A549 (cell line): Measurements from ENCODE around the gene SLC43A1. TPM values are rescaled to one million over a fixed set of nuclear protein-coding genes. Genes with fewer than 3 reads are reported as not detected.

Source experiments
- ATAC-seq, 2 experiments: fragments of 200-7000 bp in 1 of 2; fragments of >200 bp in 1 of 2; cut with Nextera tagmentation in 1 of 2; cut with Tn5 transposase in 1 of 2; 3 replicates each; pipeline versions ENCODE4 v1.8.0 to v1.9.1; 2018 to 2020; ENCODE audit warnings: mild to moderate bottlenecking in 1 of 2, moderate library complexity in 1 of 2
- CTCF ChIA-PET: fragments of 300-600 bp; sonication (Branson Sonifier 250); formaldehyde crosslinking; extraction: SDS; loops from one replicate; lab custom pipeline; 2021; ENCODE audit warnings: antibody characterized with exemption, inconsistent platforms; lab: Yijun Ruan, JAX
- POLR2A ChIA-PET: fragments of 350-600 bp; formaldehyde crosslinking; extraction: SDS; loops from one replicate; lab custom pipeline; 2021; ENCODE audit warnings: antibody characterized with exemption, inconsistent platforms; lab: Yijun Ruan, JAX
- DNase-seq, 2 experiments: peaks; one replicate each; pipeline versions ENCODE4 v3.0.0 to v3.0.0-alpha.2; 2011 to 2016; ENCODE audit warnings: low read depth in 1 of 2, low spot score in 1 of 2
- FAIRE-seq: peaks from 2 replicates; lab custom pipeline; 2011; peaks lifted over from hg19 to GRCh38; lab: Jason Lieb, UNC
- H3K27ac ChIP-seq, 2 experiments: fragments of >200 bp; sonication (Bioruptor Twin); formaldehyde crosslinking; 3 replicates each; pipeline ENCODE4 v1.5.1; 2016 to 2017
- H3K4me1 ChIP-seq: fragments of >200 bp; sonication (Bioruptor Twin); formaldehyde crosslinking; 3 replicates; pipeline ENCODE4 v1.6.1; 2016
- H3K4me2 ChIP-seq: fragments of >200 bp; sonication (Bioruptor Twin); formaldehyde crosslinking; 3 replicates; pipeline ENCODE4 v1.6.1; 2016
- H3K4me3 ChIP-seq: fragments of >200 bp; sonication (Bioruptor Twin); formaldehyde crosslinking; 3 replicates; pipeline ENCODE4 v1.5.1; 2016
- H3K9me3 ChIP-seq: fragments of >200 bp; sonication (Bioruptor Twin); formaldehyde crosslinking; 3 replicates; pipeline ENCODE4 v1.6.1; 2016
- CBX8 ChIP-seq: fragments of 200-600 bp; sonication (generic); IDR thresholded peaks from 2 replicates; pipeline ENCODE4 v1.6.1; 2016
- CEBPB ChIP-seq, 2 experiments: fragments of >200 bp in 1 of 2; sonication (Bioruptor Twin) in 1 of 2; formaldehyde crosslinking in 1 of 2; IDR thresholded peaks; 2 replicates each; pipeline ENCODE4 v1.6.1; 2012 to 2016
- CHD2 ChIP-seq: fragments of 150-350 bp; IDR thresholded peaks from 2 replicates; pipeline ENCODE4 v1.6.1; 2014; ENCODE audit warnings: low read length; ENCODE audit not compliant: partially characterized antibody
- CHD4 ChIP-seq: fragments of 200-600 bp; sonication (generic); IDR thresholded peaks from 2 replicates; pipeline ENCODE4 v1.6.1; 2016; ENCODE audit warnings: antibody characterized with exemption, mild to moderate bottlenecking, borderline replicate concordance
- EHF ChIP-seq: fragments of 250-450 bp; sonication (Bioruptor Pico); IDR thresholded peaks from 2 replicates; pipeline ENCODE4 v1.5.0; 2020; ENCODE audit warnings: mild to moderate bottlenecking
- EP300 ChIP-seq, 2 experiments: fragments of >200 bp; sonication (Bioruptor Twin); formaldehyde crosslinking; IDR thresholded peaks; 2 replicates in 1 of 2; 3 replicates in 1 of 2; pipeline ENCODE4 v1.6.1; 2016 to 2017
- FOSB ChIP-seq: fragments of 250-450 bp; sonication (Bioruptor Pico); IDR thresholded peaks from 2 replicates; pipeline ENCODE4 v1.5.0; 2020; ENCODE audit warnings: mild to moderate bottlenecking, moderate library complexity
- FOSL2 ChIP-seq, 2 experiments: fragments of 450-650 bp in 1 of 2; fragments of >200 bp in 1 of 2; sonication (Bioruptor Twin) in 1 of 2; formaldehyde crosslinking; IDR thresholded peaks; 2 replicates each; pipeline versions ENCODE4 v1.5.0 to v1.6.1; 2016 to 2020; ENCODE audit warnings: mild to moderate bottlenecking in 1 of 2, moderate library complexity in 1 of 2
- FOXS1 ChIP-seq: fragments of 250-450 bp; sonication (Bioruptor Pico); IDR thresholded peaks from 2 replicates; pipeline ENCODE4 v1.5.0; 2020; ENCODE audit warnings: mild to moderate bottlenecking, moderate library complexity
- HDAC2 ChIP-seq: fragments of 200-600 bp; sonication (generic); IDR thresholded peaks from 2 replicates; pipeline ENCODE4 v1.6.1; 2016
- HEYL ChIP-seq: fragments of 250-450 bp; sonication (Bioruptor Pico); IDR thresholded peaks from 2 replicates; pipeline ENCODE4 v1.8.0; 2021; ENCODE audit warnings: mild to moderate bottlenecking, moderate library complexity
- HOXA7 ChIP-seq: fragments of 250-450 bp; sonication (Bioruptor Pico); IDR thresholded peaks from 2 replicates; pipeline ENCODE4 v1.5.0; 2020; ENCODE audit warnings: mild to moderate bottlenecking, moderate library complexity
- KDM1A ChIP-seq: fragments of 200-600 bp; sonication (generic); IDR thresholded peaks from 2 replicates; pipeline ENCODE4 v1.6.1; 2016; ENCODE audit warnings: low read depth, mild to moderate bottlenecking
- KDM5A ChIP-seq: fragments of 200-600 bp; sonication (generic); IDR thresholded peaks from 2 replicates; pipeline ENCODE4 v1.6.1; 2016; ENCODE audit warnings: antibody characterized with exemption, mild to moderate bottlenecking
- MAFK ChIP-seq: fragments of 450-650 bp; IDR thresholded peaks from 2 replicates; pipeline ENCODE4 v1.6.1; 2014; ENCODE audit not compliant: partially characterized antibody
- NFE2L2 ChIP-seq: fragments of 150-350 bp; conservative IDR thresholded peaks from 2 replicates; pipeline ENCODE4 v1.6.1; 2014; ENCODE audit warnings: low read length
- NPAS2 ChIP-seq: fragments of 250-450 bp; sonication (Bioruptor Pico); IDR thresholded peaks from 2 replicates; pipeline ENCODE4 v1.8.0; 2022; ENCODE audit warnings: mild to moderate bottlenecking, moderate library complexity, borderline replicate concordance
- PHF8 ChIP-seq: fragments of 200-600 bp; sonication (generic); IDR thresholded peaks from 2 replicates; pipeline ENCODE4 v1.6.1; 2016; ENCODE audit warnings: low read depth, mild to moderate bottlenecking, antibody characterized with exemption, moderate library complexity, borderline replicate concordance
- POLR2A ChIP-seq: IDR thresholded peaks from 2 replicates; pipeline ENCODE4 v1.6.1; 2012; ENCODE audit warnings: mild to moderate bottlenecking, low read length
- RAD21 ChIP-seq, 2 experiments: fragments of >200 bp in 1 of 2; sonication (Bioruptor Twin) in 1 of 2; formaldehyde crosslinking in 1 of 2; IDR thresholded peaks in 1 of 2; conservative IDR thresholded peaks in 1 of 2; 2 replicates in 1 of 2; 3 replicates in 1 of 2; pipeline ENCODE4 v1.6.1; 2012 to 2018; ENCODE audit warnings: inconsistent platforms in 1 of 2
- RARB ChIP-seq: fragments of 250-450 bp; sonication (Bioruptor Pico); IDR thresholded peaks from 2 replicates; pipeline ENCODE4 v1.8.0; 2021; ENCODE audit warnings: mild to moderate bottlenecking, moderate library complexity
- RCOR1 ChIP-seq: fragments of 150-350 bp; IDR thresholded peaks from 2 replicates; pipeline ENCODE4 v1.6.1; 2014; ENCODE audit warnings: antibody characterized with exemption, low read length, low read depth
- SREBF2 ChIP-seq: fragments of 450-650 bp; IDR thresholded peaks from 2 replicates; pipeline ENCODE4 v1.6.1; 2014; ENCODE audit warnings: mild to moderate bottlenecking, moderate library complexity
- TFCP2L1 ChIP-seq: fragments of 250-450 bp; sonication (Bioruptor Pico); IDR thresholded peaks from 2 replicates; pipeline ENCODE4 v1.5.0; 2021; ENCODE audit warnings: mild to moderate bottlenecking
- TP53 ChIP-seq: fragments of 250-450 bp; sonication (Bioruptor Pico); IDR thresholded peaks from 2 replicates; pipeline ENCODE4 v1.5.0; 2021; ENCODE audit warnings: mild to moderate bottlenecking, moderate library complexity
- WGBS: methylation state at CpG from one replicate; pipeline ENCODE4 v1.1.6; 2017; ENCODE audit errors: missing lambda C conversion rate; 5-methylcytosine and 5-hydroxymethylcytosine counted together
- polyA plus RNA-seq, 4 experiments: library from polyadenylated mRNA; depleted of rRNA in 3 of 4; stranded (reverse); fragments of >200 nt; fragmentation: RNase III in 1 of 4; extraction: RNeasy Plus Mini Kit Qiagen cat#74134 plus additional on column Dnase treatment in 1 of 4; gene quantifications; 2 replicates in 3 of 4; 3 replicates in 1 of 4; pipeline ENCODE4 v1.2.3, GENCODE V29; 2011 to 2017
- TF ChIP-seq, protein P1 (sequence below): fragments of >200 bp; sonication (Bioruptor Twin); formaldehyde crosslinking; IDR thresholded peaks from 3 replicates; pipeline ENCODE4 v1.6.1; 2016
- TF ChIP-seq, protein P2 (sequence below): IDR thresholded peaks from 2 replicates; pipeline ENCODE4 v1.6.1; 2012
- TF ChIP-seq, protein P3 (sequence below): fragments of 150-350 bp; IDR thresholded peaks from 2 replicates; pipeline ENCODE4 v1.6.1; 2014; ENCODE audit warnings: low read depth, mild to moderate bottlenecking, low read length
- TF ChIP-seq, protein P4 (sequence below): fragments of >200 bp; sonication (Bioruptor Twin); formaldehyde crosslinking; IDR thresholded peaks from 2 replicates; pipeline ENCODE4 v1.6.1; 2016

The SLC43A1 gene
- polyA plus RNA-seq, 2 of the 4 experiments (the other 2 are of a cell fraction), result 1.0 to 4.6 TPM

DNA sequence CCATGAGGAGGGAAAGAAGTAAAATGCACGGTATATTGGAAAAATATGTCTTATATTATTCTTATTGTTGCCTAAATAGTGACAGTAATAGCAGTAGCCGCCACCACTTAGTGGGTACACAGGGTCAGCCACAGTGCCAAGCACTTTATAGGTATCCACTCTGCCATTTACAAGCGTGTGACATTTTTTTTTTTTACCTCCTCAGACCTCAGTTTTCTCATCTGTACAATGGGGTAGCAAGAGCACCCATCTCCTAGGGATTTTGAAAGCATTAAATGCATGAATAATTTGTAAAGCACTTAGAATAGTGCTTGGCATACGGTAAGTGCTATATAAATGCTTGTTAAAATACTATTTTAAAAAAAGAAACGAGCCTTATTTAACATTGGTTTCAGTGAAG is 46.2 kb downstream of the SLC43A1 start:
- no peak overlapping the region for H3K27ac ChIP-seq
- FAIRE-seq (no peak), DNase-seq (no peak), ATAC-seq (no peak)
- H3K4me1 ChIP-seq, result peaks cover 9% of the 10 kb centered on the region
- CTCF ChIA-PET, result interaction anchor here (0.8 to 8.7 kb wide), 4 partner anchors 10 to 120 kb away, joined by 4 to 102 read pairs (median 38); partner anchors contain the start of gene RTN4RL2
- WGBS, result 58% methylated on average over 5 of the region's 5 CpGs
- no peaks in the 10 kb centered on the region for H3K9me3 ChIP-seq
- no peak overlapping the region for H3K4me2 ChIP-seq
- POLR2A ChIA-PET, result no interaction called here
- no peak overlapping the region for H3K4me3 ChIP-seq
- TF ChIP-seq FOXS1 (CRISPR knock-in tag) (no peak), HDAC2 (peak; percentile 75), KDM1A (peak; percentile 78), KDM5A (no peak), FOSL2 (IDR thresholded peaks at IDR 0.05) (no peak), FOSL2 (CRISPR knock-in tag; IDR thresholded peaks at IDR 0.05) (no peak), EP300 (IDR thresholded peaks at IDR 0.05) (no peak), TFCP2L1 (no peak), SREBF2 (no peak)
- TF ChIP-seq, protein P1, sequence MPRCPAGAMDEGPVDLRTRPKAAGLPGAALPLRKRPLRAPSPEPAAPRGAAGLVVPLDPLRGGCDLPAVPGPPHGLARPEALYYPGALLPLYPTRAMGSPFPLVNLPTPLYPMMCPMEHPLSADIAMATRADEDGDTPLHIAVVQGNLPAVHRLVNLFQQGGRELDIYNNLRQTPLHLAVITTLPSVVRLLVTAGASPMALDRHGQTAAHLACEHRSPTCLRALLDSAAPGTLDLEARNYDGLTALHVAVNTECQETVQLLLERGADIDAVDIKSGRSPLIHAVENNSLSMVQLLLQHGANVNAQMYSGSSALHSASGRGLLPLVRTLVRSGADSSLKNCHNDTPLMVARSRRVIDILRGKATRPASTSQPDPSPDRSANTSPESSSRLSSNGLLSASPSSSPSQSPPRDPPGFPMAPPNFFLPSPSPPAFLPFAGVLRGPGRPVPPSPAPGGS, result no peak

DNA sequence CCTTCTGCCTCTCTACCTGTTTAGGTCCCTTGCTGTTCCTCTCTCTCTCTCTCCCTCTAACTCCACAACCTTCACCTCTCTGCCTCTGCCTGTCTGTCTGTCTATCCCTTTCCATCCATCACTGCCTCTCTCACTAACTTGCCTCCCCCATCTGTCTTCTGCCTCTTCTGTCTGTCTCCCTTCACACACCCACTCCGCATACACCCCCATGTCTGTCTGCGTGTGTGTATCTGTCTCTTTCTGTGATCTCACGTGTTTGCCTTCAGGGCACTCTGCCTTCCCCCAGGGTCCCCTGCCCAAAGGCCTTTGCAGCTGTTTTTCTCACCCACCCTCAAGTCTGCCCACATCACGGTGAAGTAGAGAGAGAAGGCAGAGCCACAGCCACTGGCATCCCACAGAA is 47.2 kb downstream of the SLC43A1 start:
- H3K4me1 ChIP-seq, result peaks cover 5% of the 10 kb centered on the region; the same call in 2 of the 3 replicates
- ChIA-PET POLR2A (no interaction called here), CTCF (interaction anchor here (1.3 to 8.7 kb wide), 4 partner anchors 8 to 26 kb away, joined by 4 to 102 read pairs (median 38); partner anchors contain the start of gene RTN4RL2)
- no peaks in the 10 kb centered on the region for H3K9me3 ChIP-seq
- no peak overlapping the region for H3K27ac ChIP-seq
- DNase-seq, result no peak
- no peak for ATAC-seq
- H3K4me2 ChIP-seq, result no peak overlapping the region
- no peak overlapping the region for H3K4me3 ChIP-seq
- WGBS, result 77% methylated on average over 4 of the region's 4 CpGs
- no peak for FAIRE-seq
- TF ChIP-seq NFE2L2 (no peak), CHD2 (no peak), CHD4 (no peak), FOSL2 (IDR thresholded peaks at IDR 0.05) (no peak), FOSL2 (CRISPR knock-in tag; IDR thresholded peaks at IDR 0.05) (no peak), CBX8 (no peak), MAFK (no peak), PHF8 (no peak), RCOR1 (no peak)

DNA sequence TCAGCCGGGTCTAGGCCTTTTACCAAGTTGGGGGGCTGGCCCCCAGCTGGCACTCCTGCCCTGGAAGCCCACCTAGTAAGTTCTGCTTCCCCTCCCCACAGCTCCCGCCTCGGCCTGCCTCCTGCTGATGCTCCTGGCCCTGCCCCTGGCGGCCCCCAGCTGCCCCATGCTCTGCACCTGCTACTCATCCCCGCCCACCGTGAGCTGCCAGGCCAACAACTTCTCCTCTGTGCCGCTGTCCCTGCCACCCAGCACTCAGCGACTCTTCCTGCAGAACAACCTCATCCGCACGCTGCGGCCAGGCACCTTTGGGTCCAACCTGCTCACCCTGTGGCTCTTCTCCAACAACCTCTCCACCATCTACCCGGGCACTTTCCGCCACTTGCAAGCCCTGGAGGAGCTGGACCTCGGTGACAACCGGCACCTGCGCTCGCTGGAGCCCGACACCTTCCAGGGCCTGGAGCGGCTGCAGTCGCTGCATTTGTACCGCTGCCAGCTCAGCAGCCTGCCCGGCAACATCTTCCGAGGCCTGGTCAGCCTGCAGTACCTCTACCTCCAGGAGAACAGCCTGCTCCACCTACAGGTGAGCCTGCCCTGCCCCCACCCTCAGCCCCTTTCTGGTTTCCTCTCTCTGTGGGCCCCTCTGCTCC is 47.9 kb downstream of the SLC43A1 start:
- no peaks in the 10 kb centered on the region for H3K9me3 ChIP-seq
- ChIA-PET POLR2A (no interaction called here), CTCF (interaction anchor here (1.3 to 8.7 kb wide), 4 partner anchors 9 to 26 kb away, joined by 4 to 102 read pairs (median 38); partner anchors contain the start of gene RTN4RL2)
- 91% methylated on average over 23 of the region's 23 CpGs for WGBS
- no peak overlapping the region for H3K4me2 ChIP-seq
- peaks cover 10% of the 10 kb centered on the region; the same call in 2 of the 3 replicates for H3K4me1 ChIP-seq
- FAIRE-seq (no peak), DNase-seq (no peak), ATAC-seq (no peak)
- no peak overlapping the region for H3K27ac ChIP-seq
- TF ChIP-seq, protein P2, sequence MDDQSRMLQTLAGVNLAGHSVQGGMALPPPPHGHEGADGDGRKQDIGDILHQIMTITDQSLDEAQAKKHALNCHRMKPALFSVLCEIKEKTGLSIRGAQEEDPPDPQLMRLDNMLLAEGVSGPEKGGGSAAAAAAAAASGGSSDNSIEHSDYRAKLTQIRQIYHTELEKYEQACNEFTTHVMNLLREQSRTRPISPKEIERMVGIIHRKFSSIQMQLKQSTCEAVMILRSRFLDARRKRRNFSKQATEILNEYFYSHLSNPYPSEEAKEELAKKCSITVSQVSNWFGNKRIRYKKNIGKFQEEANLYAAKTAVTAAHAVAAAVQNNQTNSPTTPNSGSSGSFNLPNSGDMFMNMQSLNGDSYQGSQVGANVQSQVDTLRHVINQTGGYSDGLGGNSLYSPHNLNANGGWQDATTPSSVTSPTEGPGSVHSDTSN, result no peak
- TF ChIP-seq TP53 (CRISPR knock-in tag) (no peak), CHD4 (no peak), RCOR1 (no peak), RARB (CRISPR knock-in tag) (no peak), KDM1A (no peak), EHF (CRISPR knock-in tag) (no peak), POLR2A (no peak), HEYL (CRISPR knock-in tag) (no peak), CEBPB (IDR thresholded peaks at IDR 0.05) (no peak), SREBF2 (no peak), FOSB (CRISPR knock-in tag) (no peak), EP300 (IDR thresholded peaks at IDR 0.05) (no peak), HOXA7 (no peak), RAD21 (conservative IDR thresholded peaks at IDR 0.05 in 1 of 2, IDR thresholded peaks at IDR 0.05 in 1 of 2) (no peak), NPAS2 (CRISPR knock-in tag) (no peak)
- TF ChIP-seq, protein P3, sequence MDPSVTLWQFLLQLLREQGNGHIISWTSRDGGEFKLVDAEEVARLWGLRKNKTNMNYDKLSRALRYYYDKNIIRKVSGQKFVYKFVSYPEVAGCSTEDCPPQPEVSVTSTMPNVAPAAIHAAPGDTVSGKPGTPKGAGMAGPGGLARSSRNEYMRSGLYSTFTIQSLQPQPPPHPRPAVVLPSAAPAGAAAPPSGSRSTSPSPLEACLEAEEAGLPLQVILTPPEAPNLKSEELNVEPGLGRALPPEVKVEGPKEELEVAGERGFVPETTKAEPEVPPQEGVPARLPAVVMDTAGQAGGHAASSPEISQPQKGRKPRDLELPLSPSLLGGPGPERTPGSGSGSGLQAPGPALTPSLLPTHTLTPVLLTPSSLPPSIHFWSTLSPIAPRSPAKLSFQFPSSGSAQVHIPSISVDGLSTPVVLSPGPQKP, result no peak
- TF ChIP-seq, protein P4, sequence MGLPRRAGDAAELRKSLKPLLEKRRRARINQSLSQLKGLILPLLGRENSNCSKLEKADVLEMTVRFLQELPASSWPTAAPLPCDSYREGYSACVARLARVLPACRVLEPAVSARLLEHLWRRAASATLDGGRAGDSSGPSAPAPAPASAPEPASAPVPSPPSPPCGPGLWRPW, result no peak
- no peak overlapping the region for H3K4me3 ChIP-seq
